Kidney (tissue), 14 donors: ENCODE data around the gene WRAP73. TPM values are rescaled to one million over a fixed set of nuclear protein-coding genes. Genes with fewer than 3 reads are reported as not detected.

Source experiments
- DNase-seq, 5 donors: peaks; one replicate each; pipeline ENCODE4 v3.0.0-alpha.2; 2013 to 2020
- FAIRE-seq: peaks from 2 replicates; lab custom pipeline; 2012; peaks lifted over from hg19 to GRCh38; lab: Jason Lieb, UNC
- H3K27ac ChIP-seq, 2 donors: one replicate each; pipeline ENCODE4 v1.7.0; 2013; ENCODE audit warnings: low read depth in 2 of 2, low read length in 2 of 2, inconsistent platforms in 1 of 2
- H3K27me3 ChIP-seq: one replicate; pipeline ENCODE4 v1.7.1; 2013; ENCODE audit warnings: low read length, inconsistent platforms; ENCODE audit not compliant: control insufficient read depth, insufficient read depth
- H3K36me3 ChIP-seq, 3 donors: one replicate each; pipeline versions ENCODE4 v1.7.0 to v1.7.1; 2013; ENCODE audit warnings: low read length in 3 of 3, control low read depth in 1 of 3, inconsistent platforms in 1 of 3; ENCODE audit not compliant: insufficient read depth in 3 of 3, control insufficient read depth in 2 of 3
- H3K4me1 ChIP-seq, 3 donors: one replicate each; pipeline versions ENCODE4 v1.7.0 to v1.7.1; 2013; ENCODE audit warnings: low read length in 3 of 3, inconsistent platforms in 1 of 3, low read depth in 1 of 3; ENCODE audit not compliant: control insufficient read depth in 2 of 3, insufficient read depth in 2 of 3
- H3K4me3 ChIP-seq, 3 donors: one replicate each; pipeline versions ENCODE4 v1.7.0 to v1.8.1; 2013; ENCODE audit warnings: low read length in 3 of 3, control low read depth in 1 of 3, inconsistent platforms in 1 of 3
- H3K9ac ChIP-seq, 3 donors: one replicate each; pipeline versions ENCODE4 v1.7.0 to v1.7.1; 2013; ENCODE audit warnings: low read length in 3 of 3, control low read depth in 1 of 3, inconsistent platforms in 1 of 3
- H3K9me3 ChIP-seq, 3 donors: one replicate each; pipeline versions ENCODE4 v1.7.0 to v1.7.1; 2013; ENCODE audit warnings: low read length in 3 of 3, control low read depth in 1 of 3, inconsistent platforms in 1 of 3; ENCODE audit not compliant: control insufficient read depth in 2 of 3, insufficient read depth in 1 of 3
- CTCF ChIP-seq: IDR thresholded peaks from 3 replicates; pipeline ENCODE4 v1.5.1; 2012; ENCODE audit warnings: mild to moderate bottlenecking, moderate library complexity, borderline replicate concordance; ENCODE audit not compliant: insufficient read depth; ENCODE audit errors: extremely low read depth
- intact Hi-C: fragments of 100-400 bp; cut with DNase I; formaldehyde crosslinking; loops from one replicate; pipeline ENCODE4 v1.11.1; 2022
- polyA plus RNA-seq: library from polyadenylated mRNA; stranded (reverse); fragments of 350-450 nt; fragmentation: Illumina TruSeq; extraction: RNeasy Lipid Tissue Mini Kit (QIAGEN cat#74804); gene quantifications from one replicate; pipeline ENCODE4 v1.2.3, GENCODE V29; 2014; ENCODE audit warnings: low read depth, low replicate concordance; ENCODE audit not compliant: insufficient read depth
- total RNA-seq: library from RNA; stranded (reverse); fragmentation: NEBNext Ultra II Directional; extraction: Animal tissue kit (Norgen Biotek cat#: 25700); gene quantifications from one replicate; pipeline ENCODE4 v1.2.1, GENCODE V29; 2021
- donor health status: control.
- donor health status: control.
- donor health status: control.
- donor health status: control.
- donor health status: control.
- donor health status: DM: yes; HTN: yes; CAD: no.
- donor health status: Normal renal cell carcinoma (clear cell type).

WRAP73 gene
- total and polyA plus RNA-seq, 2 donors from 2014 or later = 18.4 to 19.6 TPM

- no peak for FAIRE-seq
- no peak for TF ChIP-seq CTCF
- H3K9ac ChIP-seq = no peak overlapping the region
- no peak overlapping the region for H3K4me3 ChIP-seq
- intact Hi-C loops = no loop called here
- DNase-seq = no peak
- H3K27ac ChIP-seq = no peak overlapping the region
- H3K4me1 ChIP-seq = no peaks in the 10 kb centered on the region
- H3K36me3 ChIP-seq = no peaks in the 10 kb centered on the region
- H3K27me3 ChIP-seq = no peaks in the 10 kb centered on the region
- H3K9me3 ChIP-seq = no peaks in the 10 kb centered on the region
Observed at GRCh38 chr1:3581296-3582036, 68.4 kb downstream of the WRAP73 start.

Other genes starting within 250 kb of the WRAP73 start
- gene ARHGEF16, start 195.4 kb downstream of the WRAP73 start, total RNA-seq = 39.3 TPM
- 15.5 TPM for gene ARHGEF16, start 195.4 kb downstream of the WRAP73 start, polyA plus RNA-seq
- 10.9 TPM for gene MEGF6, start 38.6 kb downstream of the WRAP73 start, total RNA-seq
- 2.8 TPM for gene MEGF6, start 38.6 kb downstream of the WRAP73 start, polyA plus RNA-seq
- 37.1 TPM for gene TPRG1L, start 25.1 kb downstream of the WRAP73 start, total RNA-seq
- gene TPRG1L, start 25.1 kb downstream of the WRAP73 start, polyA plus RNA-seq = 72.4 TPM
- gene TP73, start 2.4 kb upstream of the WRAP73 start, total RNA-seq = 0.54 TPM
- not detected for gene TP73, start 2.4 kb upstream of the WRAP73 start, polyA plus RNA-seq
- not detected for gene CCDC27, start 102.3 kb upstream of the WRAP73 start, total RNA-seq
- gene CCDC27, start 102.3 kb upstream of the WRAP73 start, polyA plus RNA-seq = not detected
- gene SMIM1, start 122.6 kb upstream of the WRAP73 start, total RNA-seq = 7.0 TPM
- 49.5 TPM for gene SMIM1, start 122.6 kb upstream of the WRAP73 start, polyA plus RNA-seq
- gene LRRC47, start 146.4 kb upstream of the WRAP73 start, total RNA-seq = 42.4 TPM
- gene LRRC47, start 146.4 kb upstream of the WRAP73 start, polyA plus RNA-seq = 28.8 TPM
- gene CEP104, start 207.1 kb upstream of the WRAP73 start, total RNA-seq = 51.2 TPM
- 11.1 TPM for gene CEP104, start 207.1 kb upstream of the WRAP73 start, polyA plus RNA-seq
- gene DFFB, start 207.4 kb upstream of the WRAP73 start, total RNA-seq = 8.2 TPM
- 5.6 TPM for gene DFFB, start 207.4 kb upstream of the WRAP73 start, polyA plus RNA-seq